HG02759 (cell line): ENCODE data around the gene PINLYP.

Experiments
- ATAC-seq: cut with Tn5 transposase; IDR thresholded peaks from one replicate; pipeline ENCODE4 v1.9.1; 2021; ENCODE audit warnings: mild to moderate bottlenecking, moderate library complexity; ENCODE audit not compliant: unreplicated experiment

PINLYP gene

DNA sequence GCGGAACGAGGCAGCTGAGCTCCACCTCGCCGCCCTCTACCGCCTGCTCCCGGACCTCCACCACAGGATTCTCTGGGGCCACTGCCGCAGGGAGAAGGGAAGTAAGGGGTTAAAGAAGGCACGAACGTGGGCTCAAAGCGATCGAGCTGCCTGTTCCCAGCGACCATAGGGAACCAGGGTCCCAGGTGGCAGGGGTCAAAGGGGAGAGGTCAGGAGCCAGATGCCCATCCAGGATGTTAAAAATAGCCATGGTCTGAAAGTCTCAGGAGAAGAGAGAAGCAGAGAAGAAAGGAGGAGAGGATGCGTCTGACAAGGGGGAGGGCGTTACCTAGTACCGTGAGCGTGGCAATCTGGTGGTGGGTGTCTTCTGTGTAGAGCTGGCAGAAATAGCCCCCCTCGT lies 51.2 kb downstream of the PINLYP start:
- ATAC-seq, result no peak

DNA sequence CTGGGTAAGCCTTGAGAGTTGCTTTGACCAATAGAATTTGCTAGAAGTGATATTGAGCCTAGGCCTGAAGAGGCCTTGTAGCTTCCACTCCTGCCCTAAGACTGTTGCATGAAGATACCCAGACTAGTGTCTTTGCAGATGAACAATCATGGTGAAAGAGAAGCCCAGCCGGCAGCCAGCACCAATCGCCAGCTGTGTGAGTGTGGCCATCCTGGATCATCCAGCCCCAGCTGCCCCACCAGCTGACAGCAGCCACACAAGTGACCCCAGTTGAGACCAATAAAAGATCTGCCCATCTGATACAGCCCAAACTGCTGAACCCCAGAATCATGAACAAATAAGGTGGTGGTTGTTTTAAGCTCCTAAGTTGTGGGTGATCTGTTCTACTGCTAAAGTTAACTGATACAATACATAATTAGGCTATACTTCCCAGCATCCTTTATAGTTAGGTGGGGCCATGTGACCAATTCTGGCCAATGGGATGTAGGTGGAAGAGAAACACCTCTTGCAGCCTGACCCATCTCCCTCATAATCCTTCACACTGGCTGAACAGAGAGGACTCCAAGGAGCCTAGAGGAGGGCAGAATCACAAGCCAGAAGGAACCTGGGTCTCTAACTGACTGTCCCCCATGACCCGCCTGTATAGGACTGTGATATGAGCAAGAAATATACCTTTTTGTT lies 53.2 kb downstream of the PINLYP start:
- ATAC-seq, result no peak

GRCh38 chr19:43631491-43631890 lies 55.9 kb downstream of the PINLYP start:
- no peak for ATAC-seq
